Mesendoderm (in vitro differentiated cells): Measurements from ENCODE around the gene CDH23.

ENCODE experiments used
- DNase-seq: peaks from one replicate; pipeline ENCODE4 v3.0.0; 2013
- H2AK5ac ChIP-seq: 2 replicates; pipeline ENCODE4 v1.6.1; 2013; ENCODE audit warnings: low read length, inconsistent platforms
- H2BK120ac ChIP-seq: 2 replicates; pipeline ENCODE4 v1.6.1; 2013; ENCODE audit warnings: low read depth, mild to moderate bottlenecking, low read length, moderate library complexity, mixed read lengths
- H2BK15ac ChIP-seq: replicated peaks from 2 replicates; pipeline ENCODE4 v1.6.1; 2013; ENCODE audit warnings: low read depth, mild to moderate bottlenecking, moderate library complexity
- H2BK5ac ChIP-seq: 2 replicates; pipeline ENCODE4 v1.6.1; 2013; ENCODE audit warnings: low read length, inconsistent platforms
- H3K18ac ChIP-seq: 2 replicates; pipeline ENCODE4 v1.6.1; 2013; ENCODE audit warnings: mild to moderate bottlenecking, low read length, mixed read lengths
- H3K23ac ChIP-seq: one replicate; pipeline ENCODE4 v1.6.1; 2013; ENCODE audit warnings: low read length
- H3K27ac ChIP-seq: 2 replicates; pipeline ENCODE4 v1.5.1; 2013; ENCODE audit warnings: low read depth, mild to moderate bottlenecking, inconsistent platforms, low read length, moderate library complexity
- H3K27me3 ChIP-seq: 2 replicates; pipeline ENCODE4 v1.6.1; 2013; ENCODE audit warnings: low read length, control low read depth, mild to moderate bottlenecking, inconsistent platforms; ENCODE audit not compliant: insufficient read depth, poor library complexity
- H3K36me3 ChIP-seq: 2 replicates; pipeline ENCODE4 v1.6.1; 2013; ENCODE audit warnings: low read length, inconsistent platforms; ENCODE audit not compliant: control insufficient read depth, insufficient read depth
- H3K4ac ChIP-seq: one replicate; pipeline ENCODE4 v1.6.1; 2013; ENCODE audit warnings: low read depth, mild to moderate bottlenecking, low read length, moderate library complexity
- H3K4me1 ChIP-seq: 2 replicates; pipeline ENCODE4 v1.6.1; 2013; ENCODE audit warnings: low read depth, low read length, inconsistent platforms; ENCODE audit not compliant: control insufficient read depth
- H3K4me2 ChIP-seq: 2 replicates; pipeline ENCODE4 v1.6.1; 2013; ENCODE audit warnings: low read length
- H3K4me3 ChIP-seq: 2 replicates; pipeline ENCODE4 v1.5.1; 2013; ENCODE audit warnings: mild to moderate bottlenecking, low read length
- H3K56ac ChIP-seq: one replicate; pipeline ENCODE4 v1.6.1; 2013; ENCODE audit warnings: low read length
- H3K79me1 ChIP-seq: 2 replicates; pipeline ENCODE4 v1.6.1; 2013; ENCODE audit warnings: low read length, inconsistent platforms
- H3K79me2 ChIP-seq: 2 replicates; pipeline ENCODE4 v1.6.1; 2013; ENCODE audit warnings: mild to moderate bottlenecking, low read length; ENCODE audit not compliant: control insufficient read depth, insufficient read depth
- H3K9ac ChIP-seq: 2 replicates; pipeline ENCODE4 v1.6.1; 2013; ENCODE audit warnings: low read length, inconsistent platforms
- H4K5ac ChIP-seq: one replicate; pipeline ENCODE4 v1.6.1; 2013; ENCODE audit warnings: low read length
- H4K8ac ChIP-seq: one replicate; pipeline ENCODE4 v1.6.1; 2013; ENCODE audit warnings: low read depth, mild to moderate bottlenecking, control low read depth, low read length, moderate library complexity
- WGBS: extraction: QIAGEN DNeasy Blood & Tissue Kit; methylation state at CpG from one replicate; pipeline ENCODE4 v1.1.7; 2013; ENCODE audit warnings: low lambda C conversion rate, missing lambda C conversion rate; ENCODE audit not compliant: insufficient coverage; ENCODE audit errors: extremely low coverage; 5-methylcytosine and 5-hydroxymethylcytosine counted together

The CDH23 gene

GRCh38 chr10:71547876-71548846 lies 151.4 kb downstream of the CDH23 start:
- no peak overlapping the region for H2BK120ac ChIP-seq
- no peaks in the 10 kb centered on the region for H3K79me2 ChIP-seq
- peak; percentile 56 for DNase-seq
- no peak overlapping the region for H2BK15ac ChIP-seq
- H3K27ac ChIP-seq, result no peak overlapping the region
- H4K5ac ChIP-seq, result no peak overlapping the region
- no peak overlapping the region for H3K4me2 ChIP-seq
- H3K4me1 ChIP-seq, result peaks cover 5% of the 10 kb centered on the region
- H3K18ac ChIP-seq, result no peak overlapping the region
- H3K27me3 ChIP-seq, result no peaks in the 10 kb centered on the region
- WGBS, result no CpG with 5 or more reads among the region's 20 CpGs
- no peak overlapping the region for H3K4me3 ChIP-seq
- no peak overlapping the region for H2AK5ac ChIP-seq
- peak overlapping the region; percentile 16 for H3K23ac ChIP-seq
- H3K9ac ChIP-seq, result no peak overlapping the region
- no peak overlapping the region for H2BK5ac ChIP-seq
- no peak overlapping the region for H3K4ac ChIP-seq
- no peaks in the 10 kb centered on the region for H3K36me3 ChIP-seq
- no peaks in the 10 kb centered on the region for H3K79me1 ChIP-seq
- no peak overlapping the region for H4K8ac ChIP-seq
- no peak overlapping the region for H3K56ac ChIP-seq

GRCh38 chr10:71549766-71550533 lies 153.2 kb downstream of the CDH23 start:
- no peak overlapping the region for H3K27ac ChIP-seq
- no peak overlapping the region for H4K8ac ChIP-seq
- H3K9ac ChIP-seq, result no peak overlapping the region
- no peaks in the 10 kb centered on the region for H3K36me3 ChIP-seq
- no peak overlapping the region for H2BK5ac ChIP-seq
- H3K18ac ChIP-seq, result no peak overlapping the region
- H3K56ac ChIP-seq, result no peak overlapping the region
- no peak overlapping the region for H3K4me2 ChIP-seq
- no peak overlapping the region for H2BK15ac ChIP-seq
- WGBS, result no CpG with 5 or more reads among the region's 11 CpGs
- no peaks in the 10 kb centered on the region for H3K79me2 ChIP-seq
- DNase-seq, result no peak
- H2BK120ac ChIP-seq, result no peak overlapping the region
- H3K27me3 ChIP-seq, result no peaks in the 10 kb centered on the region
- H3K23ac ChIP-seq, result no peak overlapping the region
- H2AK5ac ChIP-seq, result no peak overlapping the region
- no peak overlapping the region for H3K4me3 ChIP-seq
- no peaks in the 10 kb centered on the region for H3K79me1 ChIP-seq
- H3K4ac ChIP-seq, result no peak overlapping the region
- H3K4me1 ChIP-seq, result peaks cover 5% of the 10 kb centered on the region
- H4K5ac ChIP-seq, result no peak overlapping the region

- no peak overlapping the region for H3K9ac ChIP-seq
- no peak overlapping the region for H3K4me2 ChIP-seq
- DNase-seq, result no peak
- no peak overlapping the region for H2BK120ac ChIP-seq
- H3K36me3 ChIP-seq, result no peaks in the 10 kb centered on the region
- H2AK5ac ChIP-seq, result no peak overlapping the region
- no peak overlapping the region for H2BK5ac ChIP-seq
- H3K27me3 ChIP-seq, result no peaks in the 10 kb centered on the region
- no peak overlapping the region for H3K27ac ChIP-seq
- no peak overlapping the region for H2BK15ac ChIP-seq
- H3K23ac ChIP-seq, result no peak overlapping the region
- H3K4me3 ChIP-seq, result no peak overlapping the region
- H3K56ac ChIP-seq, result no peak overlapping the region
- no peak overlapping the region for H4K8ac ChIP-seq
- no peak overlapping the region for H3K18ac ChIP-seq
- H3K79me2 ChIP-seq, result no peaks in the 10 kb centered on the region
- no peak overlapping the region for H4K5ac ChIP-seq
- no peaks in the 10 kb centered on the region for H3K79me1 ChIP-seq
- peaks cover 5% of the 10 kb centered on the region for H3K4me1 ChIP-seq
- H3K4ac ChIP-seq, result no peak overlapping the region
- no CpG with 5 or more reads among the region's 7 CpGs for WGBS
Observed at GRCh38 chr10:71550628-71551027, 153.9 kb downstream of the CDH23 start.

- H3K4me1 ChIP-seq, result peaks cover 5% of the 10 kb centered on the region
- H3K18ac ChIP-seq, result no peak overlapping the region
- no CpG with 5 or more reads among the region's 3 CpGs for WGBS
Observed at GRCh38 chr10:71551970-71552369, 155.2 kb downstream of the CDH23 start.

GRCh38 chr10:71553432-71553831 lies 156.7 kb downstream of the CDH23 start:
- Histone ChIP-seq H2BK120ac (no peak overlapping the region), H3K36me3 (no peaks in the 10 kb centered on the region), H3K27me3 (no peaks in the 10 kb centered on the region), H2AK5ac (no peak overlapping the region), H3K56ac (no peak overlapping the region), H3K79me1 (no peaks in the 10 kb centered on the region), H3K4me1 (peaks cover 5% of the 10 kb centered on the region), H4K5ac (no peak overlapping the region), H3K23ac (no peak overlapping the region), H3K4ac (no peak overlapping the region), H4K8ac (no peak overlapping the region), H3K4me3 (no peak overlapping the region), H3K27ac (no peak overlapping the region), H2BK15ac (no peak overlapping the region), H3K9ac (no peak overlapping the region), H3K18ac (no peak overlapping the region), H3K4me2 (no peak overlapping the region), H3K79me2 (no peaks in the 10 kb centered on the region), H2BK5ac (no peak overlapping the region)
- no peak for DNase-seq
- no CpG with 5 or more reads among the region's 5 CpGs for WGBS

More at GRCh38 chr10:71551970-71552369, 155.2 kb downstream of the CDH23 start:
- Histone ChIP-seq H3K23ac (no peak overlapping the region), H2BK5ac (no peak overlapping the region), H3K79me2 (no peaks in the 10 kb centered on the region), H2BK15ac (no peak overlapping the region), H2AK5ac (no peak overlapping the region), H4K8ac (no peak overlapping the region), H3K27me3 (no peaks in the 10 kb centered on the region), H3K4me3 (no peak overlapping the region), H3K36me3 (no peaks in the 10 kb centered on the region), H3K27ac (no peak overlapping the region), H3K79me1 (no peaks in the 10 kb centered on the region), H3K4me2 (no peak overlapping the region), H2BK120ac (no peak overlapping the region), H3K56ac (no peak overlapping the region), H4K5ac (no peak overlapping the region), H3K4ac (no peak overlapping the region), H3K9ac (no peak overlapping the region)
- no peak for DNase-seq
